ENCODE measurements around the gene MTA1. TPM values are rescaled to one million over a fixed set of nuclear protein-coding genes. Genes with fewer than 3 reads are reported as not detected.

The MTA1 gene
- total RNA-seq, 1 donor from 2014 or later: 59.8 TPM

GRCh38 chr14:105490572-105491365 is 71.1 kb downstream of the MTA1 start, which contains the start of gene TEDC1:
Gene TEDC1, plus strand, starts transcription at chr14:105491246. Its CDS starts 130 bp downstream, at chr14:105491376.
- peak; percentile 99 for DNase-seq (ENCODE audit: low spot score)
- Mint-ChIP-seq H3K9me3 (no peaks in the 10 kb centered on the region), H3K36me3 (no peaks in the 10 kb centered on the region), H3K27ac (peak within 1 kb of the TSS; percentile 76), H3K27me3 (ENCODE audit: insufficient read depth, low read depth) (peaks cover 13% of the 10 kb centered on the region), H3K4me1 (peaks cover 18% of the 10 kb centered on the region), H3K4me3 (peak within 1 kb of the TSS; percentile 88)
- Histone ChIP-seq H3K9ac (no peak within 1 kb of the TSS), H3K4me3 (peak within 1 kb of the TSS; percentile 72), H3K36me3 (no peaks in the 10 kb centered on the region), H4K20me1 (ENCODE audit: low read depth) (peaks cover 13% of the 10 kb centered on the region), H3K79me2 (ENCODE audit: low read depth) (no peaks in the 10 kb centered on the region), H3K27me3 (peaks cover 28% of the 10 kb centered on the region), H3K27ac (peak within 1 kb of the TSS; percentile 47), H3F3A (ENCODE audit: low read depth) (peaks cover 32% of the 10 kb centered on the region), H3K4me2 (peak within 1 kb of the TSS; percentile 99), H3K4me1 (peaks cover 21% of the 10 kb centered on the region), H2AFZ (replicated peaks) (peak within 1 kb of the TSS; percentile 91), H3K9me3 (ENCODE audit: low read depth) (no peaks in the 10 kb centered on the region)
- no peak for TF ChIP-seq EZH2 (IDR thresholded peaks at IDR 0.05)
- TF ChIP-seq CTCF (IDR thresholded peaks at IDR 0.05): peak; percentile 64

- Histone ChIP-seq H3K27ac (peak overlapping the region; percentile 47), H3F3A (ENCODE audit: low read depth) (peaks cover 32% of the 10 kb centered on the region), H3K4me3 (peak overlapping the region; percentile 72), H3K9me3 (ENCODE audit: low read depth) (no peaks in the 10 kb centered on the region), H3K27me3 (peaks cover 21% of the 10 kb centered on the region), H3K79me2 (ENCODE audit: low read depth) (no peaks in the 10 kb centered on the region), H4K20me1 (ENCODE audit: low read depth) (peaks cover 9% of the 10 kb centered on the region), H3K9ac (no peak overlapping the region), H3K4me1 (peaks cover 18% of the 10 kb centered on the region), H3K4me2 (peak overlapping the region; percentile 71), H3K36me3 (no peaks in the 10 kb centered on the region), H2AFZ (replicated peaks) (peak overlapping the region; percentile 57)
- peaks cover 11% of the 10 kb centered on the region for H3K27me3 Mint-ChIP-seq (ENCODE audit: insufficient read depth, low read depth)
- no peak overlapping the region for H3K27ac Mint-ChIP-seq
- DNase-seq (ENCODE audit: low spot score): peak; percentile 78
- H3K9me3 Mint-ChIP-seq: no peaks in the 10 kb centered on the region
- peak overlapping the region; percentile 88 for H3K4me3 Mint-ChIP-seq
- H3K36me3 Mint-ChIP-seq: no peaks in the 10 kb centered on the region
- peaks cover 16% of the 10 kb centered on the region for H3K4me1 Mint-ChIP-seq
- no peak for TF ChIP-seq EZH2 (IDR thresholded peaks at IDR 0.05)
- no peak for TF ChIP-seq EZH2phosphoT487 (IDR thresholded peaks at IDR 0.05)
- TF ChIP-seq CTCF (IDR thresholded peaks at IDR 0.05): no peak
These were observed 71.8 kb downstream of the MTA1 start for GRCh38 chr14:105491366-105491973.

- Mint-ChIP-seq H3K36me3 (no peaks in the 10 kb centered on the region), H3K9me3 (no peaks in the 10 kb centered on the region), H3K27ac (no peak overlapping the region), H3K27me3 (ENCODE audit: insufficient read depth, low read depth) (peaks cover 8% of the 10 kb centered on the region), H3K4me1 (peaks cover 14% of the 10 kb centered on the region), H3K4me3 (peak overlapping the region; percentile 81)
- no peak overlapping the region for H2AFZ ChIP-seq (replicated peaks)
- DNase-seq (ENCODE audit: low spot score): no peak
- peak overlapping the region; percentile 71 for H3K4me2 ChIP-seq
- H3K4me3 ChIP-seq: peak overlapping the region; percentile 72
- no peak overlapping the region for H3K9ac ChIP-seq
- H3K36me3 ChIP-seq: no peaks in the 10 kb centered on the region
- H4K20me1 ChIP-seq (ENCODE audit: low read depth): peaks cover 9% of the 10 kb centered on the region
- H3K27me3 ChIP-seq: peaks cover 12% of the 10 kb centered on the region
- TF ChIP-seq CTCF (IDR thresholded peaks at IDR 0.05) (no peak), EZH2 (IDR thresholded peaks at IDR 0.05) (no peak), EZH2phosphoT487 (IDR thresholded peaks at IDR 0.05) (no peak)
- no peaks in the 10 kb centered on the region for H3K9me3 ChIP-seq (ENCODE audit: low read depth)
- no peaks in the 10 kb centered on the region for H3K79me2 ChIP-seq (ENCODE audit: low read depth)
- peaks cover 32% of the 10 kb centered on the region for H3F3A ChIP-seq (ENCODE audit: low read depth)
- peaks cover 15% of the 10 kb centered on the region for H3K4me1 ChIP-seq
- H3K27ac ChIP-seq: no peak overlapping the region
These were observed 72.7 kb downstream of the MTA1 start for GRCh38 chr14:105492031-105492970.

Measured in neural progenitor cell (in vitro differentiated cells).